HCT116 (cell line): ENCODE data around the gene NFIC. TPM values are rescaled to one million over a fixed set of nuclear protein-coding genes. Genes with fewer than 3 reads are reported as not detected.
A peak's percentile ranks its signal among the peaks of the same experiment; 100 is the strongest.

ENCODE experiments used
- ATAC-seq: fragments of 200-7000 bp; cut with Tn5 transposase; 2 replicates; pipeline ENCODE4 v1.9.1; 2020; ENCODE audit warnings: mild to moderate bottlenecking, moderate library complexity
- BruUV-seq: library from RNA; stranded (reverse); fragments of 400-500 nt; replicated peaks from 2 replicates; lab custom pipeline; 2021; lab: Mats Ljungman, UMichigan
- CTCF ChIA-PET: fragments of 300-600 bp; sonication (Branson Sonifier 250); formaldehyde crosslinking; loops from one replicate; lab custom pipeline; 2021; ENCODE audit warnings: antibody characterized with exemption; lab: Charles Lee
- POLR2A ChIA-PET: fragments of 300-600, 350-600 bp; sonication (Branson Sonifier 250); formaldehyde crosslinking; loops from one replicate; lab custom pipeline; 2021; ENCODE audit warnings: antibody characterized with exemption; lab: Charles Lee
- RAD21 ChIA-PET, 2 experiments: fragments of 300-600 bp; sonication (Branson Sonifier 250); formaldehyde crosslinking; loops; one replicate each; lab custom pipeline; 2023; ENCODE audit warnings: low total read pairs in 2 of 2; ENCODE audit not compliant: uncharacterized antibody in 2 of 2, unreplicated experiment in 2 of 2, low non-redundant PET in 1 of 2; lab: Charles Lee
- DNase-seq: peaks from one replicate; pipeline ENCODE4 v3.0.0-alpha.2; 2010; ENCODE audit warnings: low read depth, low spot score
- H2AFZ ChIP-seq: fragments of 200-600 bp; shearing (Covaris generic), sonication (generic); 2 replicates; pipeline ENCODE4 v1.6.1; 2017; ENCODE audit warnings: low read depth, mixed run types, mixed read lengths, antibody characterized with exemption, low read length; ENCODE audit not compliant: poor library complexity, severe bottlenecking
- H3K27ac ChIP-seq: 2 replicates; pipeline ENCODE4 v1.5.1; 2012; ENCODE audit warnings: low read depth, low read length
- H3K27me3 ChIP-seq: fragments of 200-600 bp; sonication (generic); 2 replicates; pipeline ENCODE4 v1.6.1; 2016; ENCODE audit warnings: mixed run types, low read length, mixed read lengths; ENCODE audit not compliant: insufficient read depth
- H3K36me3 ChIP-seq, 2 experiments: fragments of 200-500 bp in 1 of 2; fragments of 200-600 bp in 1 of 2; sonication (Bioruptor generic) in 1 of 2; sonication (generic) in 1 of 2; 2 replicates each; pipeline versions ENCODE4 v1.5.1 to v1.6.1; 2014 to 2016; ENCODE audit warnings: low read length in 2 of 2, inconsistent platforms in 1 of 2, mixed read lengths in 1 of 2, mixed run types in 1 of 2; ENCODE audit not compliant: insufficient read depth in 2 of 2, control insufficient read depth in 1 of 2
- H3K4me1 ChIP-seq, 2 experiments: fragments of 200-600 bp in 1 of 2; sonication (generic) in 1 of 2; 2 replicates each; pipeline versions ENCODE4 v1.5.1 to v1.6.1; 2012 to 2017; ENCODE audit warnings: low read length in 2 of 2, inconsistent platforms in 1 of 2, mild to moderate bottlenecking in 1 of 2, mixed read lengths in 1 of 2, mixed run types in 1 of 2, moderate library complexity in 1 of 2; ENCODE audit not compliant: insufficient read depth in 2 of 2, control insufficient read depth in 1 of 2
- H3K4me2 ChIP-seq: fragments of 200-600 bp; sonication (generic); 2 replicates; pipeline ENCODE4 v1.6.1; 2017; ENCODE audit warnings: mixed run types, low read length, mixed read lengths
- H3K4me3 ChIP-seq, 2 experiments: fragments of 200-600 bp in 1 of 2; sonication (generic) in 1 of 2; replicated peaks in 1 of 2; 2 replicates each; pipeline ENCODE4 v1.5.1; 2011 to 2016; ENCODE audit warnings: low read length in 2 of 2, control low read depth in 1 of 2, low read depth in 1 of 2, mild to moderate bottlenecking in 1 of 2, mixed read lengths in 1 of 2, mixed run types in 1 of 2
- H3K79me2 ChIP-seq: fragments of 200-600 bp; sonication (generic); 2 replicates; pipeline ENCODE4 v1.6.1; 2017; ENCODE audit warnings: mild to moderate bottlenecking, mixed run types, low read length, moderate library complexity, mixed read lengths; ENCODE audit not compliant: insufficient read depth
- H3K9ac ChIP-seq: fragments of 200-600 bp; sonication (generic); 2 replicates; pipeline ENCODE4 v1.6.1; 2016; ENCODE audit warnings: low read length, mixed read lengths
- H3K9me2 ChIP-seq: fragments of 200-600 bp; sonication (generic), shearing (Covaris generic); 2 replicates; pipeline ENCODE4 v1.6.1; 2017; ENCODE audit warnings: mixed run types, mild to moderate bottlenecking, moderate library complexity; ENCODE audit not compliant: insufficient read depth
- H3K9me3 ChIP-seq, 2 experiments: fragments of 200-500 bp in 1 of 2; fragments of 200-600 bp in 1 of 2; sonication (Bioruptor generic) in 1 of 2; sonication (generic) in 1 of 2; 2 replicates each; pipeline ENCODE4 v1.6.1; 2014 to 2017; ENCODE audit warnings: low read length in 2 of 2, mixed read lengths in 2 of 2, inconsistent platforms in 1 of 2, low read depth in 1 of 2, mild to moderate bottlenecking in 1 of 2, mixed run types in 1 of 2, moderate library complexity in 1 of 2; ENCODE audit not compliant: control insufficient read depth in 1 of 2, insufficient read depth in 1 of 2
- H4K20me1 ChIP-seq: fragments of 200-600 bp; sonication (generic), shearing (Covaris generic); 2 replicates; pipeline ENCODE4 v1.6.1; 2017; ENCODE audit warnings: mixed run types, mild to moderate bottlenecking, moderate library complexity; ENCODE audit not compliant: insufficient read depth
- CBX3 ChIP-seq: IDR thresholded peaks from 2 replicates; pipeline ENCODE4 v1.6.1; 2012; ENCODE audit warnings: low read depth
- CEBPB ChIP-seq: IDR thresholded peaks from 2 replicates; pipeline ENCODE4 v1.6.1; 2012; ENCODE audit warnings: low read depth
- EZH2phosphoT487 ChIP-seq: fragments of 200-600 bp; IDR thresholded peaks from 2 replicates; pipeline ENCODE4 v1.6.1; 2018; ENCODE audit warnings: antibody characterized with exemption, borderline replicate concordance
- FOSL1 ChIP-seq: IDR thresholded peaks from 2 replicates; pipeline ENCODE4 v1.6.1; 2012; ENCODE audit warnings: low read depth
- POLR2AphosphoS5 ChIP-seq: IDR thresholded peaks from 2 replicates; pipeline ENCODE4 v1.6.1; 2011; ENCODE audit warnings: mild to moderate bottlenecking, low read depth, low read length, moderate library complexity
- RAD21 ChIP-seq: IDR thresholded peaks from 2 replicates; pipeline ENCODE4 v1.6.1; 2012; ENCODE audit warnings: low read depth, mild to moderate bottlenecking
- SIN3A ChIP-seq: IDR thresholded peaks from 2 replicates; pipeline ENCODE4 v1.6.1; 2012; ENCODE audit warnings: low read depth
- YY1 ChIP-seq: IDR thresholded peaks from 2 replicates; pipeline ENCODE4 v1.6.1; 2011; ENCODE audit warnings: low read length, low read depth, moderate library complexity, mild to moderate bottlenecking; ENCODE audit not compliant: insufficient replicate concordance; ENCODE audit errors: extremely low read depth
- ZBTB33 ChIP-seq: IDR thresholded peaks from 2 replicates; pipeline ENCODE4 v1.6.1; 2011; ENCODE audit warnings: mild to moderate bottlenecking, low read length, moderate library complexity; ENCODE audit not compliant: insufficient replicate concordance; ENCODE audit errors: extremely low read depth
- intact Hi-C: fragments of 100-400 bp; cut with micrococcal nuclease; formaldehyde crosslinking; loops from 2 replicates; pipeline ENCODE4 v1.10.0; 2022
- total RNA-seq: library from RNA; stranded (reverse); gene quantifications from one replicate; pipeline ENCODE4 v1.2.1, GENCODE V29; 2021; ENCODE audit not compliant: unreplicated experiment
- TF ChIP-seq, protein P1 (sequence below): IDR thresholded peaks from 2 replicates; pipeline ENCODE4 v1.6.1; 2012
- TF ChIP-seq, protein P2 (sequence below), 3 experiments: fragments of 200-600 bp in 1 of 3; sonication (generic) in 1 of 3; IDR thresholded peaks in 2 of 3; conservative IDR thresholded peaks in 1 of 3; 2 replicates each; pipeline ENCODE4 v1.5.1; 2012 to 2017; ENCODE audit warnings: low read depth in 2 of 3, low read length in 2 of 3, antibody characterized with exemption in 1 of 3, borderline replicate concordance in 1 of 3, control low read depth in 1 of 3, mild to moderate bottlenecking in 1 of 3, mixed read lengths in 1 of 3, mixed run types in 1 of 3, moderate library complexity in 1 of 3; ENCODE audit not compliant: insufficient read depth in 1 of 3

NFIC gene
- total RNA-seq, 1 experiment from 2014 or later: 116 TPM

- H3K79me2 ChIP-seq: peaks cover 26% of the 10 kb centered on the region
- H3K4me3 ChIP-seq: no peak overlapping the region
- no peak overlapping the region for H2AFZ ChIP-seq
- no peaks in the 10 kb centered on the region for H3K27me3 ChIP-seq
- H3K9ac ChIP-seq: no peak overlapping the region
- intact Hi-C loops: no loop called here
- DNase-seq (no peak), ATAC-seq (no peak)
- RAD21 ChIA-PET: no interaction called here
- peaks cover 15 to 44% of the 10 kb centered on the region in 2 experiments for H3K4me1 ChIP-seq
- POLR2A ChIA-PET: interaction anchor here (0.6 kb wide), 1 partner anchor 266 kb away, joined by 5 read pairs; no protein-coding TSS in a partner anchor
- H3K27ac ChIP-seq: peak overlapping the region; percentile 93
- no peaks in the 10 kb centered on the region for H3K9me3 ChIP-seq
- no peak for TF ChIP-seq YY1
- TF ChIP-seq ZBTB33: no peak
- TF ChIP-seq FOSL1: no peak
- no peak for TF ChIP-seq SIN3A
- no peak for TF ChIP-seq RAD21
- no peak for TF ChIP-seq CEBPB
- TF ChIP-seq, protein P1, sequence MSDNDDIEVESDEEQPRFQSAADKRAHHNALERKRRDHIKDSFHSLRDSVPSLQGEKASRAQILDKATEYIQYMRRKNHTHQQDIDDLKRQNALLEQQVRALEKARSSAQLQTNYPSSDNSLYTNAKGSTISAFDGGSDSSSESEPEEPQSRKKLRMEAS: no peak
- TF ChIP-seq CBX3: no peak
- TF ChIP-seq, protein P2, sequence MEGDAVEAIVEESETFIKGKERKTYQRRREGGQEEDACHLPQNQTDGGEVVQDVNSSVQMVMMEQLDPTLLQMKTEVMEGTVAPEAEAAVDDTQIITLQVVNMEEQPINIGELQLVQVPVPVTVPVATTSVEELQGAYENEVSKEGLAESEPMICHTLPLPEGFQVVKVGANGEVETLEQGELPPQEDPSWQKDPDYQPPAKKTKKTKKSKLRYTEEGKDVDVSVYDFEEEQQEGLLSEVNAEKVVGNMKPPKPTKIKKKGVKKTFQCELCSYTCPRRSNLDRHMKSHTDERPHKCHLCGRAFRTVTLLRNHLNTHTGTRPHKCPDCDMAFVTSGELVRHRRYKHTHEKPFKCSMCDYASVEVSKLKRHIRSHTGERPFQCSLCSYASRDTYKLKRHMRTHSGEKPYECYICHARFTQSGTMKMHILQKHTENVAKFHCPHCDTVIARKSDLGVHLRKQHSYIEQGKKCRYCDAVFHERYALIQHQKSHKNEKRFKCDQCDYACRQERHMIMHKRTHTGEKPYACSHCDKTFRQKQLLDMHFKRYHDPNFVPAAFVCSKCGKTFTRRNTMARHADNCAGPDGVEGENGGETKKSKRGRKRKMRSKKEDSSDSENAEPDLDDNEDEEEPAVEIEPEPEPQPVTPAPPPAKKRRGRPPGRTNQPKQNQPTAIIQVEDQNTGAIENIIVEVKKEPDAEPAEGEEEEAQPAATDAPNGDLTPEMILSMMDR (IDR thresholded peaks at IDR 0.05 in 2 of 3, conservative IDR thresholded peaks at IDR 0.05 in 1 of 3; ENCODE audit: borderline replicate concordance in 1 of 3, insufficient read depth in 1 of 3, low read depth in 2 of 3, low read length in 2 of 3): no peak
- TF ChIP-seq POLR2AphosphoS5: no peak
- TF ChIP-seq EZH2phosphoT487: no peak
- H3K4me2 ChIP-seq: peak overlapping the region; percentile 99
- no peaks in the 10 kb centered on the region for H3K36me3 ChIP-seq
- no TSS peak for BruUV-seq
- CTCF ChIA-PET: no interaction called here
- no peaks in the 10 kb centered on the region for H4K20me1 ChIP-seq
- no peaks in the 10 kb centered on the region for H3K9me2 ChIP-seq
Measured at GRCh38 chr19:3357271-3357991, 9.0 kb upstream of the NFIC start.
